NCI-H1436 (cell line): ENCODE results near the gene LNP1.
"Not testable (repeated sequence)": the region's sequence is repeated elsewhere in the genome, so short reads cannot be mapped to it uniquely, and the experiment has no call there.

ENCODE experiments used
- DNase-seq: peaks from one replicate; lab custom pipeline; 2025; lab: John Stamatoyannopoulos, UW

LNP1 gene, protein sequence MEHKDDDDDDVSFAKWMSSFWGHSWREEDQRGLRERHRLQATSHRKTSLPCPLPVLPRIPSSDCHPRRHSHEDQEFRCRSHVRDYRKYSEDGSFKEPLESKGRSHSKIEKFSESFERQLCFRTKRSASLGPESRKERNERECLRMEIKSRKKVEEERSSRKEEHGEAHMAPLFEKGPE

DNA sequence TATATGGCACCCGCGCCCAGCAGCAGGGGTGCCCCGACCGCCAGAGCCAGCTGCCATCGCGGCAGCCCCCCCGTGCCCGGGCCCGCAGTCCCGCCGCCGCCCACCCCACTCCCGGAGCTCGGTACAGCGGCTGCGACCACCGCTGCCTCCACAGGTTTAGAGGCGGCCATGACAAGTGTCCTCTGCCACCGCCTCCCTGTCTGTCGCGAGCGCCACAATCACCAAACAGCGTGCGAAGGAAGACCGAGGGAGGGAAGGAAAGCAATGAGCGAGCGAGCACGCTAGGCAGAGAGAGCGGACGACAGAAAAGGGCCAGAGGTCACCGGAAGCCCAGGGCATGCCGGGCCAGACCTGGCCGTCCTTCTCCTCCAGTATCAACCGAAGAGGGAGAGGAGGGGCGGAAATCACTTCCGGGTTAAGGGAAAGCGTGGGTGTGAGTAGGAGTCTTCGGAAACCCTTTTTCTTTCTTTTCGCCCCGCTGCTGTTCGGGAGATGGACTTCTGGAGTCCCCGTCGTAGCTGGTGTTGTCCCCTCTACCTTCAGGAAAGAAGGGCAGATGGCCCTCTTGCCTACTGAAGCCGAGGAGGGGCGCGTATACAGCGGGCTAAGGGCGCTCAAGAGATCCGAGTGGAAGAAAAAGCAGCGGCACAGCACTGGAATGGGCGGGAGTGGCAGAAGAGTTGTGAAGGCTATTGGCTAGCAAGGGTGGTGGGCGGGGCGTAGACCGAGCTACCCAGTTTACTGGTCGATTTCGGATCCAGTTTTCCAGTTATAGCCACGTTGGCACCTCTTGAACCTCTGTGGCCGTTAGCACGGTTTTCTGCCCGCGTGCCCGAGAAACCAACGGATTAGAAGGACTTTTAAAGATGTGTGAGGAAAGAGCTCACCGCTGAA lies at the start of gene LNP1, which contains the start of gene TOMM70:
LNP1 (plus strand) TSS at position 760 of the 894 bp plus-strand sequence. CDS start 28,191 bp downstream, outside the sequence.
TOMM70 (minus strand) TSS at position 310 of the 894 bp plus-strand sequence; CDS start at position 170, 140 bp downstream.
- DNase-seq: peak; percentile 98

DNA sequence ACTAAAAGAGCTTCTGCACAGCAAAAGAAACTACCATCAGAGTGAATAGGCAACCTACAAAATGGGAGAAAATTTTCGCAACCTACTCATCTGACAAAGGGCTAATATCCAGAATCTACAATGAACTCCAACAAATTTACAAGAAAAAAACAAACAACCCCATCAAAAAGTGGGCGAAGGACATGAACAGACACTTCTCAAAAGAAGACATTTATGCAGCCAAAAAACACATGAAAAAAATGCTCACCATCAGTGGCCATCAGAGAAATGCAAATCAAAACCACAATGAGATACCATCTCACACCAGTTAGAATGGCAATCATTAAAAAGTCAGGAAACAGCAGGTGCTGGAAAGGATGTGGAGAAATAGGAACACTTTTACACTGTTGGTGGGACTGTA lies 49.6 kb upstream of the LNP1 start:
- not testable (repeated sequence) for DNase-seq

DNA sequence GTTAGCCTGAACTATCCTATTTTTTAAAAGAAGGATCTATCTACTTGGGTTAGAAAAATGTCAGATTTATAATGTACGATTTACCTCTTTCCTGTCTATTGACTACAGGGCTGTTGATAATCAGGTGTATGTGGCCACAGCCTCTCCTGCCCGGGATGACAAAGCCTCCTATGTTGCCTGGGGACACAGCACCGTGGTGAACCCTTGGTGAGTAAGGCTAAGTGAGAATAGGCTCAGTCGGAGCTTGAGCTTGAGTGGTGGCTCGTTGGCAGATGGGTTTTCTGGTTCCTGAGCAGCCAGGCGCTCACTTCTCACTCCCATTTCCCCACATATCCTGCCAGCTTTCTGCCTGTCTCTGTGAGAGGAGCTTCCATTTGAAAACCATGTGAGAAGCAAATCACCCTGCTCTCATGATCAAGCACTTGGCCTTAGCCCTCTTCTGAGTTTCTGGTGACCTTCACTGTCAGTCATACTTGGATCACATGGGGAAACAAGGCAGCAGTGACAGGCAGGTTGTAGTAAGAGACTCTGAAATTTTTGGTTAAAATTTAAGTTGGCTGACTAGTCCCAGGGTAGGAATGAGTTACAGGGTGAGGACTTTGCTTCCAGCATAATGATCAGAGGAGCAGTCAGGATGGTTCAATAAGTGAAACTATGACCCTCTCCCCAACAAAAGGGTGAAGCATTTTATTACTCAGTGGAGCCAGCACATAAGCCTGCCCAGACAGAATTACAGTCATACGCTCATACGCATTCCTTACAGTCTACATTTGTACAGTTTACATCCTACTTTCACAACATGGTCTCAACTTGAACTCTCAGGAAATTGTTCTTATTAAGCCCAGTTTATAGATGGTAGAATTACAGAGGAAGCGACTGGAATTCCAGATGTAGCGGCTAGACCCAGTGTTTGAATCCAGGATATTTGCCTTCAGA lies 48.8 kb upstream of the LNP1 start:
- DNase-seq: no peak

DNA sequence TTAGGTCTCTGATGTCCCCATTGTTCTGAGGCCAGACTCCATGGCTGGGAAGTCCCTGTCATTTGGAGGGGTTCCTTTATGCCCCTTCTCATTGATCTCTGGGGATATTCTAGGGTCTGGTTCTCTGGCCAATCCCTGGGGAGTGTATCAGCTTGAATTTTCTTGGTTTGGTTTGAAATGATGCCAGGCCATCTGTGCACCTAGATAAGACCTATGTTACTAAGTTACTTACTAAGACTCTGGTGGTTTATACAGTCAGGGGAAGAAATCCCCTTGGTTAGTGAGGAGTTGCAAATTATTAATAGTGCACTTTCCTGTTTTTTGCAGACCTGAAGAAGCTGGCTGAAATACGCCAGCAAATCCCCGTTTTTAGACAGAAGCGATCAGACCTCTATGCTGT lies 46.5 kb upstream of the LNP1 start:
- no peak for DNase-seq

DNA sequence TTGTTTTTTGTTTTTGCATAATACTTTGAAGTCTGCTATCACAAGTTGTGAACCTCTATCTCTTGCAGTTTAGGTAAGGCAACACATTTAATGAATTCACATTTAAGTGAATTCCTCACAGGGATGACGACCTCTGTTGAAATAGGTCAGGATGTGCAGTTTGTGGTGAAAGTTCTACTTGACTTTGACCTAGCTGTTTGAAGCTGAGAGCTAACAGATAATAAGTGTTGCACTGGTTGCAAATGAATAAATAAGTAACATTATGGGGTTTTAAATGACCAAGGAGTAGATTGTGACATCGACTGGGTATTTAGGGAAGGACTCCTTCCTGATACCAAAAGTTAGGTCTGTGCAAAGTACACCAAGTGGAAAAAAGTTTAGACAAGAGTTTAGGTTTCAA lies 42.9 kb upstream of the LNP1 start:
- no peak for DNase-seq

DNA sequence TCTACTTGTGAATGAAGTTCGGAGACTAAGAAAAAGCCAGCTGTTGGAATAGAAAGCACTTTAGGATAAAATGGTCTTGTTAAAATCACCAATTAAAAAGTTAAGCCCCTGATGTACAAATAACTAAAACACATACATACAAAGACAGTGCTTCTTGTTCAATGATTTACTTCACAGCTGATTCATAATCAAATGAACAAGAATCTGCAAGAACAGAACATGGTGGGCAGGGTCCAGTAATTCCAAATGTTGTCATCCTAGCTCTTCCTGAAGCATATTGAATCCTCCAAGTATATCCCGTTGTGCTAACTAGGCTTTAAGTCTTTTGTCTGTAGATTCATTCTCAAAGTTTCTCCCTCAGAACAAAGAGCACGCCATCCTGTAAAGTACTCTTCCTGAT lies 42.3 kb upstream of the LNP1 start:
- DNase-seq: no peak

DNA sequence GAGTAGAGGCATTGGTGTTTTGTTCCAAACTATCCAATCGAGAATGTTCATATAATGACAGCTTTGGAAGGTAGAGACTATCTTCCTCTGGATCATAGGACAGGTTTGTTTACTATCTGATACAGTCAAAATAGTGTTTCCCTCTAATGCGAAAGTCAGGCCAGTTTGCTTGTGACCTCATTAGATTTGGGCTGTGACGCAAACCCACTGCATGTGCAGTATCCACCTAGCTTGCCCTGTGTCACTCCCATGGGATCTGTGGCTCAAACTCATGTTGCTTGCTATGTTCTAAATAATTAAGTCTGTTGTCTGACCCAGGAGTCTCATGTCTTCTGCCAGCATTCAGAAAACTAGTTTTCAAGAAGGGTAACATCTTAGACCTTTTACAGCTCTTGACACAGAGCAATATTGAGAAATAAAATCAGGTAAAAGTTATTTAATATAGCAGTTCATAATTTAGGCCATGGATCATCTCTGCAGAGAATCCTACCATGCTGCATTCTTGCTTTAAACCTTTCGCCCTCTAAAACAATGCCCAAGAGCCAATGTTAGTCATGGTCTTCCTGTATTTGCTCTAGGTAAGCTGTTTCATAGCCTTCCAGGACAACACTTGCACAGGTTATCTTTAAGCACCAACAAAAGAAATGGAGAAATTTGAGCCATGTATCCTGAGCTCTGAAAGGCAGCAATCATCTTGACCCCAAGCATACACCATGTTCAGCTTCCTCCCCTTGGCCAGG lies 40.4 kb upstream of the LNP1 start:
- DNase-seq: no peak

DNA sequence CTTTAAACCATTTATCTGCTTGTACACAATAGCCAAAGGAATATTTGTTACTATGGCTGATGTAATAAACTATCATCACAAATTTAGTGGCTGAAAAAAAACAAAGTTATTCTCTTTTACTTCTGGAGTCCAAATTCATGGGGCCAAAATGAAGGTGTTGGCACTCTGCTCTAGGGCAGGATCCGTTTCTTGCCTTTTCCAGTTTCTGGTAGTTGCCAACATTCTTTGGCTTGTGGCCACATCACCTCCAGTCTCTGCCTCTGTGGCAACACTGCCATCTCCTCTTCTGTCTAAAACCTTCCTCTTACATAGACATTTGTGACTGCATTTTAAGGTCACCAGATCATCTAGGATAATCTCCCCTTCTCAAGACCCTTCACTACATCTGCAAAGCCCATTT lies 39.4 kb upstream of the LNP1 start:
- DNase-seq: no peak

DNA sequence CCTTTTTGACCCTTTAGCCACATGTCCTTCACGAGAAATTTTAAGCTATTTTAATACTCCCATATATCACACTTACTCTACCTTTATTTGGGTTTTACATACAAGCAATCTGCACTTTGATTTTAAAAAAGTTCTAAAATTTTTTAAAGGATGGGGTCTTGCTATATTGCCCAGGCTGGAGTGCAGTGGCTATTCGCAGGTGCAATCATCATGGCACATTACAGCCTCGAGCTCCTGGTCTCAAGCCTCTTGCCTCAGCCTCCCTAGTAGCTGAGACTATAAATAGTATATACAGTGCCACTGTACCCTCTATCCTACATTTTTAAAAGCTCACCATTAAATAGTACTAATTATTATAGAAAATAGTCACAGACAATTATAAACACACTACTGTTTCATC lies 36.9 kb upstream of the LNP1 start:
- no peak for DNase-seq

DNA sequence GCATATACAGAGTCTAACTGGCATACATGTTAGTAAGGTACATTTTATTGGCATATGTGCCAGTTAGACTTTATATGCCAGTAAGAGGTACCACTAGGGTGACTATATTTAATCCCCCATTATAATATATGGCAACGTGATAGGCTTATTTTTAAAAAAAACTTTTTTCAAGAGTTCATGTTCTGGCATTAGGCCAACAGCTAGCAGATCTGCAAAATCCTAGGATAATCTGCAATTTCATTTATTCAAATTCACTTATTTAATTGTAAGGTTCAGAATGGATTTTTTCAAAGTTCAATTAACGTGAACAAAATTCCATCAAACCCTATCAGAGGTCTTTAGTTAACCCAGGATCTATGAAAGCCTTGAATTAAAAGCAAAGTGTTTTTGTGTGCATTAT lies 34.9 kb upstream of the LNP1 start:
- DNase-seq: no peak

DNA sequence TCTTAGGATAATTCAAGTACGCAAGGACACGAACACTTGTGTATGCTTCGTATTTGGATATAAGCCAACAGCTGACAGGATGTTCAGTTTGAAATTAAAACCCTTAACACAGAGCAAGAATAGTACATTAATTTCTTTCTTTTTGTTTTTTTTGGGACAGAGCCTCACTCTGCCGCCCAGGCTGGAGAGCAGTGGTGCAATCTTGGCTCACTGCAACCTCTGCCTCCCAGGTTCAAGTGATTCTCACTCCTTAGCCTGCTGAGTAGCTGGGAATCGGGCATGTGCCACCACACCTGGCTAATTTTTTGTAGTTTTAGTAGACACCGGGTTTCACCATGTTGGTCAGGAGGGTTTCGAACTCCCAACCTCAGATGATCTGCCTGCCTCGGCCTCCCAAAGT lies 32.9 kb upstream of the LNP1 start:
- no peak for DNase-seq

DNA sequence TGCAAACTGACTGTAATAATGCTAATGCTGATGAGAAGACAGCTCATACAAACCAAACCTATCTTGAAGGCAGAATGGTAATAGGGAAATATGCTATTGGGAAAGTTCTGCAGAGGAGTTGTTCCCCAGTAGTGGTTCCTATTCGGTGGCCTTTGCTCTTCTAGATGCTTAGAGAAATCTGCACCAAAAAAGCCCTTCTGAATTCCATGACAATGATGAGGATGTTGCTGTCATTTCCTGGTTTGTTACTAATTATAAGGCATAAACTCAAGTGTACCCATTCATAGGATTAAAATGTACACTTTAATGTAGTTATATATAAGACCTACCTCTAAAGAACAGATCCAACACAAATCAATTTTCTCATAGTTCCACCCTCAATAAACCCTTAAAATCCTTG lies 30.6 kb upstream of the LNP1 start:
- no peak for DNase-seq

DNA sequence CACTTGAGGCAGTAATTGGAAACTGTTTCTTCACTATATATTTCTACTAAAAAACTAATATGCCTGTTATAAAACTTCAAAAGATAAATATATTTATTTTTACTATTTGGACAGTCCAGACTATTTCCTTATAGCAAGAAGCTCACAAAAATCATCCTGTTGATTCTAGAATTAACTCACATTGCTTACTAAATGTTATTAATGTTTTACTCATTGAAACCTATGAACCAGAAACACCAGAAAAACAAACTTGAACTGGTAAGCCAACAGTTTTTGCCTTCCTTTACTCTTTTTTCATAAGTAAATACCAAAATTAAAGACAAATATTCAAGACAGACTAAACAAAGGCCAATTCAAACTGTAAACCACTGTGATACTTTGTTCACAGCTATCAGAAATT lies 26.8 kb upstream of the LNP1 start:
- DNase-seq: no peak

DNA sequence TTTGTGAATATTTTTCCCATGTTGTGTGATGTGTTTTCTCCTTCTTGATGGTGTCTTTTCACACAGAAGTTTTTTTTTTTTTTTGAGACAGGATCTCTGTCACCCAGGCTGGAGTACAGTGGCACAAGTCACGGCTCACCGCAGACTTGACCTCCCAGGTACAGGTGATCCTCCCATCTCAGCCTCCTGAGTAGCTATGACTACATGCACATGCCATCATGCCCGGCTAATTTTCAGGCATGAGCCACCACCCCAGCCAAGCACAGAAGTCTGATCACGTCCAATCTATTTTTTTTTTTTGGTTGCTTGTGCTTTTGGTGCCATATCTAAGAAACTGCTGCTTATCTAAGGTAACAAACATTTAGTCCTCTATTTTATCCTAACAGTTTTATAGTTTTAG lies 25.0 kb upstream of the LNP1 start:
- DNase-seq: no peak

DNA sequence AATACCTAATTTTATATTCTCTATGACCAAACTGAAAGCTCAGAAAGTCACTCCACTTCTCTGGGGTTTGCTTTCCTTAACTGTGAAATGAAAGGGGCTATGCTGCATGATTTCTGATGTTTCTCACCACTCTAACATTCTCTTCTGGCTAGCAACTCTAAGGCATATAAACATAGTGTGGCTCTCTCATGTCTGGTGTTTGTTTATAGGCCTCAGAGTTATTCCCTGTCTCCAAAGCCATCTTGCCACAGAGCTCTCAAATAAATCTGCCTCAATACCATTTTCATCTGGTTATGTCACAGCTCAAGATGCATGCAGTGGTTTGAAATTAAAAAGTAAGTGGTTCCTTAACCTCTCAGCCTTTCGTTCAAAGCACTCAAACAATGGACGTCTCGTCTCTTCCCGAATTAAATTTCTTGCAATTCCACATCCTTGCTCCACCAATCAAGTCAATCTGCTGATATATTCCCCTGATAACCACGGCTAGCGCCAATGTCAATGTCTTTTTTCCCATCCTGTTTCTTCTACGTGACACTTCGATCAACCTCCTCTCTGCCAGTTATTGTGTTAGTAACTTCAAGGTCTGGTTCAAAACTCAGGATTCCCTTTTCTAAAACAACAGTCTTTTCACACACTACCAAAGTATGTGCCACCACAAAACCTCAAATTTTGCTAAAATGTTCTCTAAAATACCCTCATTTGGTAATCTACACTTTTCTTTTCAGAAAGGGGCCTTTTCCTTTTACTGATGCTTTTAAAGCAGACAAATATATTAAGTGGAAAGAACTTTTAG lies 16.4 kb upstream of the LNP1 start:
- DNase-seq: no peak

DNA sequence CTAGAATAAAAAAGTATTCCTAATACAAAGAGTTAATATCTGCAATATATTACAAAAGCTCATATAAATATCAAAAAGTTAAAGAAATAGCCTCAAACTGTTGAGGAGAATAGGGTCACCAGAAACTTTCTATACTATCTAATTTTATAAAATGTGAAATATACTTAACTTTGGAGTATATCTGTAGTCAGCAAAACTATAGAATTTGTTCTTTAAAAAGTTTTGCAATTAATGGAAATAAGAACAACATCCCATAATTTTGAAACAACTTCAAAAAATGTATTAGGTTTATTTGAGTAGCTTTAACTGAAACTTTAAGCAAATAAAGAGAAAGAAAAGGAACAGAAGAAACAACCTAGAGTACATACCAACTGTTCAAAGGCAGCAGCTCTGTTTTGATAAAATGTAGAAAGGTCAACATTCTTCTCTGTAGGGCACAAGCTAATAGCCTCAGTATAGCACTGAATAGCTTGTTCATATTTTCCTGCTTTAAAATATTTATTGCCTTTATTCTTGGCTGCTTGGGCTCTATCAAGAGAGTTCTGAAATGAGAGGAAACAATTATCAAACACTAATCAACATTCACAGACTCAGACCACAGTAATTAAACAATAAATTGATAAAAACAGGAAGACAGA lies 14.8 kb upstream of the LNP1 start:
- DNase-seq: no peak

DNA sequence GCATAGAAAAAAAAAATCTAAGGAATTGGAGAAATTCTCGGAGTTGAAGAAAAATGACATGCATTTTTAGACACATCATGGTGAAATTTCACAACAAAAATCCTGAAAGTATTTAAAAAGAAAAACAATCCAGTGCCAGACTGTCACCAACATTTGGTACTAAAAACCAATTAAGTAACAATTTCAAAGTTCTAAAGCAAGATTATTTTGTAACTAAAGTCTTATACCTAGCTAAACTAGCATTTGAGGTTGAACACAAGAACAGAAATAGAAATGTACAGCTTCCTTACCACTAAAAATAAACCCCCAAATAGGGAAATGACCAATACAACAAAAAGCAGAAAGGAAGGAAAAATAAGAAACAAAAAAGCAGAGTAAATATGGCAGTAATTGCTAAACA lies 12.3 kb upstream of the LNP1 start:
- no peak for DNase-seq

DNA sequence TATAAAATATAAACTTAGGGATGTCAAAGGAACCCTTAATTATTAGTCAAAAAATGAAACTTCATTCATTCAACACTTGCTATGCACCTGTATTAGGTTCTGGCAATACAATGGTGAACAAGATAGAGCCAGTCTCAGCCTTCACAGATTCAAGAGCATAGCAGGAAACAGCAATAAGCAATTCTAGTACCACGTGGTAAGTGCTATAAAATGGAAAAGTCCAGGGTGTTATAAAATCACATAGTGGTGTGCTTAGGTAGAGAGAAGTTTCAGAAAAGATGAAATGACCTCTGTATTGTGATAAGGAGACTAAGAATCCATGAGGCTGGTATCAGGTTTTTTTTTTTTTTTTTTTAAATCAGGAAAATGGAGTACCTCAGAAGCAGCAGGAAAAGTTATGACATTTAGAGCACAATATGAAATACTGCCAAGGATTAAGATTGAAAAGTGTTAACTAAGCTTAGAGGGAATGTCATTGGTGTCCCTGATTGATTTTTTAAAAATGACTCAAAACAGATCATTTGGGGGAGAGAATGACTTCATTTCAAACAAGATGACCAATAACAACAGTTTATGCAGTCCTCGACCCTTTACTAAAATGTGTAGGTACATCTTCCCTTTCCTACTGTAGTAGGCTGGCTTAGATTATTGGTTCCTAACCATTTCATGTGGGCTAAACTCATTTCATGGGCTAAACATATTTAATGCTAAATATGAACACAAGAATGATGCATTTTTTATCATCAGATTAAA lies 5.5 kb upstream of the LNP1 start:
- DNase-seq: no peak

DNA sequence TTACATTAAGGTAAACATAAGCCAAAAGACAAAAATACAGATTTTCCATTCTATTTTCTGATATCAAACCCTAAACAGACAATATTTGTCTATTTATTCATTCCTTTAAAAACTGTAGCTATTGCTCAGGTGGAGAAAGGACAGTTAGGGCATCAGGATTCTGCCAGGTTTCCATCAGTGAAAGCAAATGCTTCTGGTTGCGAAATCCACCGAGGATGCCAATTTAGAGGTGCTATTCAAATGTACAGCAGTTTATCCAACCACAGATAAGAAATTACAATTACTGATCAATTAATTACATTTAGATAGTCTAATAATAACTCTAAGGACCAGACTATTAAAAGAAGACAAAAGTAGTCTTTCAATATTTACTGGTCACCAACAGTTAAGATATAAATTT lies 4.4 kb upstream of the LNP1 start:
- DNase-seq: no peak
